ENCODE results near the gene RFX6. TPM values are rescaled to one million over a fixed set of nuclear protein-coding genes. Genes with fewer than 3 reads are reported as not detected.

RFX6 gene
- polyA plus RNA-seq, 1 of the 3 experiments (the other 2 are of a cell fraction): not detected

- no peaks in the 10 kb centered on the region for H3K9me3 ChIP-seq
- H3K4me1 ChIP-seq (ENCODE audit: control insufficient read depth in 1 of 2, insufficient read depth in 2 of 2, low read depth in 1 of 2, low read length in 1 of 2): no peaks in the 10 kb centered on the region
- no peaks in the 10 kb centered on the region for H4K20me1 ChIP-seq (ENCODE audit: insufficient read depth)
- ChIA-PET CTCF (interaction anchor here (0.6 to 2.3 kb wide), 20 partner anchors 8 to 388 kb away, joined by 3 to 9 read pairs (median 3); no protein-coding TSS in a partner anchor), POLR2A (no interaction called here)
- H3K9me2 ChIP-seq: no peaks in the 10 kb centered on the region
- H2AFZ ChIP-seq (ENCODE audit: low read depth): no peak overlapping the region
- no peaks in the 10 kb centered on the region; the same call in 1 of the 2 replicates for H3K27me3 ChIP-seq (ENCODE audit: insufficient read depth)
- no peak overlapping the region for H3K4me3 ChIP-seq (ENCODE audit: low read depth in 2 of 2, low read length in 1 of 2)
- TF ChIP-seq RXRA (IDR thresholded peaks at IDR 0.05; ENCODE audit: borderline replicate concordance, low read depth) (no peak), SMC3 (IDR thresholded peaks at IDR 0.05; ENCODE audit: low read depth, low read length) (peak; percentile 26; the same call in 1 of the 2 replicates), FOSL2 (IDR thresholded peaks at IDR 0.05; ENCODE audit: borderline replicate concordance, low read depth) (no peak), CTCF (IDR thresholded peaks at IDR 0.05) (peak; percentile 72), FOXM1 (IDR thresholded peaks at IDR 0.05; ENCODE audit: low read depth) (no peak), FOXJ3 (CRISPR knock-in tag; IDR thresholded peaks at IDR 0.05) (no peak), YY1 (IDR thresholded peaks at IDR 0.05; ENCODE audit: low read depth) (no peak), RCOR1 (IDR thresholded peaks at IDR 0.05; ENCODE audit: low read length) (no peak), RAD21 (IDR thresholded peaks at IDR 0.05; ENCODE audit: low read length) (peak; percentile 60), MAX (IDR thresholded peaks at IDR 0.05; ENCODE audit: low read depth) (no peak)
- no peak overlapping the region for H3K27ac ChIP-seq (ENCODE audit: low read depth in 2 of 2, low read length in 1 of 2)
- no peak overlapping the region for H3K4me2 ChIP-seq
- H3F3A ChIP-seq (replicated peaks; ENCODE audit: insufficient read depth): no peaks in the 10 kb centered on the region
- H3K9ac ChIP-seq: no peak overlapping the region
- H3K36me3 ChIP-seq (replicated peaks in 1 of 2; ENCODE audit: control insufficient read depth in 1 of 2, insufficient read depth in 2 of 2, low read length in 1 of 2): no peaks in the 10 kb centered on the region
- no peaks in the 10 kb centered on the region for H3K79me2 ChIP-seq (ENCODE audit: insufficient read depth)
- DNase-seq: peak; percentile 37
- WGBS (ENCODE audit: low lambda C conversion rate): 5% methylated on average over 5 of the region's 5 CpGs
Measured at GRCh38 chr6:116969211-116969863, 92.3 kb downstream of the RFX6 start.

GRCh38 chr6:116971959-116972358 lies 94.9 kb downstream of the RFX6 start:
- Histone ChIP-seq H3K27me3 (ENCODE audit: insufficient read depth) (no peaks in the 10 kb centered on the region; the same call in 1 of the 2 replicates), H3K9me2 (no peaks in the 10 kb centered on the region), H3K36me3 (replicated peaks in 1 of 2; ENCODE audit: control insufficient read depth in 1 of 2, insufficient read depth in 2 of 2, low read length in 1 of 2) (no peaks in the 10 kb centered on the region), H3K4me2 (no peak overlapping the region), H3K79me2 (ENCODE audit: insufficient read depth) (no peaks in the 10 kb centered on the region), H3K27ac (ENCODE audit: low read depth in 2 of 2, low read length in 1 of 2) (no peak overlapping the region), H4K20me1 (ENCODE audit: insufficient read depth) (no peaks in the 10 kb centered on the region), H3K9ac (no peak overlapping the region), H2AFZ (ENCODE audit: low read depth) (no peak overlapping the region), H3F3A (replicated peaks; ENCODE audit: insufficient read depth) (no peaks in the 10 kb centered on the region), H3K4me3 (ENCODE audit: low read depth in 2 of 2, low read length in 1 of 2) (no peak overlapping the region; a peak in 1 of 4 replicates), H3K9me3 (no peaks in the 10 kb centered on the region), H3K4me1 (ENCODE audit: control insufficient read depth in 1 of 2, insufficient read depth in 2 of 2, low read depth in 1 of 2, low read length in 1 of 2) (no peaks in the 10 kb centered on the region)
- ChIA-PET CTCF (interaction anchor here (0.7 to 1.6 kb wide), 7 partner anchors 8 to 478 kb away, joined by 3 read pairs; no protein-coding TSS in a partner anchor), POLR2A (no interaction called here)
- 0% methylated on average over 1 of the region's 1 CpG for WGBS (ENCODE audit: low lambda C conversion rate)
- peak; percentile 15 for DNase-seq
- TF ChIP-seq MAX (IDR thresholded peaks at IDR 0.05; ENCODE audit: low read depth): no peak
- TF ChIP-seq, protein P1, sequence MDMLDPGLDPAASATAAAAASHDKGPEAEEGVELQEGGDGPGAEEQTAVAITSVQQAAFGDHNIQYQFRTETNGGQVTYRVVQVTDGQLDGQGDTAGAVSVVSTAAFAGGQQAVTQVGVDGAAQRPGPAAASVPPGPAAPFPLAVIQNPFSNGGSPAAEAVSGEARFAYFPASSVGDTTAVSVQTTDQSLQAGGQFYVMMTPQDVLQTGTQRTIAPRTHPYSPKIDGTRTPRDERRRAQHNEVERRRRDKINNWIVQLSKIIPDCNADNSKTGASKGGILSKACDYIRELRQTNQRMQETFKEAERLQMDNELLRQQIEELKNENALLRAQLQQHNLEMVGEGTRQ (IDR thresholded peaks at IDR 0.05; ENCODE audit: borderline replicate concordance, low read depth, low read length): no peak
- peak; percentile 70 for TF ChIP-seq RAD21 (IDR thresholded peaks at IDR 0.05; ENCODE audit: low read length)
- peak; percentile 21; the same call in 1 of the 2 replicates for TF ChIP-seq SMC3 (IDR thresholded peaks at IDR 0.05; ENCODE audit: low read depth, low read length)
- TF ChIP-seq PBX3 (IDR thresholded peaks at IDR 0.05): no peak
- no peak for TF ChIP-seq JUND (IDR thresholded peaks at IDR 0.05)
- TF ChIP-seq CTCF (IDR thresholded peaks at IDR 0.05): peak; percentile 69
- no peak for TF ChIP-seq TEAD4 (IDR thresholded peaks at IDR 0.05; ENCODE audit: borderline replicate concordance, insufficient read depth)

Measured in SK-N-SH (cell line).